CD4-positive, alpha-beta memory T cell (primary cell): ENCODE data around the gene LMNA. TPM values are rescaled to one million over a fixed set of nuclear protein-coding genes. Genes with fewer than 3 reads are reported as not detected.
"Not testable (repeated sequence)": the region's sequence is repeated elsewhere in the genome, so short reads cannot be mapped to it uniquely, and the experiment has no call there.

ENCODE experiments used
- CTCF ChIA-PET: fragments of 350-600 bp; sonication (Branson Sonifier 250); formaldehyde crosslinking; loops from one replicate; lab custom pipeline; 2021; ENCODE audit warnings: inconsistent platforms; ENCODE audit not compliant: partially characterized antibody; lab: Charles Lee
- POLR2A ChIA-PET: fragments of 350-600 bp; sonication (Branson Sonifier 250); formaldehyde crosslinking; loops from one replicate; lab custom pipeline; 2021; ENCODE audit not compliant: partially characterized antibody; lab: Charles Lee
- DNase-seq, 5 donors: peaks; one replicate each; pipeline versions ENCODE4 v3.0.0 to v3.0.0-alpha.2; 2020 to 2022; ENCODE audit warnings: mixed read lengths in 1 of 5
- H3K27ac ChIP-seq: one replicate; pipeline ENCODE4 v1.7.0; 2013; ENCODE audit warnings: low read depth, low read length
- H3K27me3 ChIP-seq: 2 replicates; pipeline ENCODE4 v1.7.0; 2013; ENCODE audit warnings: mild to moderate bottlenecking, low read length, moderate library complexity; ENCODE audit not compliant: insufficient read depth
- H3K36me3 ChIP-seq: 2 replicates; pipeline ENCODE4 v1.7.0; 2013; ENCODE audit warnings: mild to moderate bottlenecking, low read length, moderate library complexity; ENCODE audit not compliant: insufficient read depth
- H3K4me1 ChIP-seq: 2 replicates; pipeline ENCODE4 v1.7.0; 2013; ENCODE audit warnings: mild to moderate bottlenecking, low read length, moderate library complexity; ENCODE audit not compliant: insufficient read depth
- H3K4me3 ChIP-seq, 2 donors: one replicate each; pipeline ENCODE4 v1.7.0; 2013; ENCODE audit warnings: low read length in 2 of 2, mild to moderate bottlenecking in 1 of 2
- H3K9me3 ChIP-seq, 2 donors: one replicate each; pipeline ENCODE4 v1.7.0; 2013; ENCODE audit warnings: low read length in 2 of 2, control low read depth in 1 of 2; ENCODE audit not compliant: control insufficient read depth in 1 of 2
- H3K27ac Mint-ChIP-seq, 7 donors: one replicate each; pipeline ENCODE4 v1.8.0; 2020 to 2021; ENCODE audit warnings: mixed read lengths in 7 of 7, mild to moderate bottlenecking in 6 of 7, inconsistent platforms in 3 of 7, moderate library complexity in 3 of 7
- H3K27me3 Mint-ChIP-seq, 2 donors: one replicate each; pipeline ENCODE4 v1.8.0; 2020 to 2021; ENCODE audit warnings: mixed read lengths in 2 of 2
- H3K36me3 Mint-ChIP-seq, 2 donors: one replicate each; pipeline ENCODE4 v1.8.0; 2020 to 2021; ENCODE audit warnings: mixed read lengths in 2 of 2, inconsistent platforms in 1 of 2, mild to moderate bottlenecking in 1 of 2
- H3K4me1 Mint-ChIP-seq, 4 donors: one replicate each; pipeline ENCODE4 v1.8.0; 2020 to 2021; ENCODE audit warnings: mixed read lengths in 4 of 4, mild to moderate bottlenecking in 1 of 4
- H3K4me3 Mint-ChIP-seq, 8 donors: one replicate each; pipeline ENCODE4 v1.8.0; 2020 to 2021; ENCODE audit warnings: mixed read lengths in 8 of 8, mild to moderate bottlenecking in 7 of 8, moderate library complexity in 6 of 8, inconsistent platforms in 3 of 8
- H3K9me3 Mint-ChIP-seq, 8 donors: one replicate each; pipeline ENCODE4 v1.8.0; 2020 to 2021; ENCODE audit warnings: mixed read lengths in 8 of 8, mild to moderate bottlenecking in 5 of 8, inconsistent platforms in 3 of 8, moderate library complexity in 1 of 8
- intact Hi-C: fragments of 100-400 bp; cut with micrococcal nuclease; formaldehyde crosslinking; loops from one replicate; pipeline ENCODE4 v1.15.1; 2023
- polyA plus RNA-seq, 2 donors: library from polyadenylated mRNA; unstranded; fragments of 300-500 nt; fragmentation: Illumina TruSeq; gene quantifications; one replicate each; pipeline ENCODE4 v1.2.3, GENCODE V29; 2021
- total RNA-seq, 2 experiments: library from RNA; stranded (reverse); gene quantifications; one replicate each; pipeline ENCODE4 v1.2.3, GENCODE V29; 2021

Gene LMNA
- total and polyA plus RNA-seq, 4 experiments from 2014 or later, result 19.1 to 47.1 (median 31.7) TPM

GRCh38 chr1:156123356-156124196, 9.1 kb downstream of the LMNA start:
- Histone ChIP-seq H3K27me3 (no peaks in the 10 kb centered on the region), H3K4me1 (peaks cover 76% of the 10 kb centered on the region), H3K36me3 (no peaks in the 10 kb centered on the region), H3K27ac (peak overlapping the region; percentile 51), H3K9me3 (no peaks in the 10 kb centered on the region), H3K4me3 (peak overlapping the region in 1 of 2 donors; percentile 7)
- H3K4me3 Mint-ChIP-seq, result peak overlapping the region in 7 of 8 donors; percentile 9 to 66 (median 55)
- peak overlapping the region; percentile 90 to 98 (median 96) for H3K27ac Mint-ChIP-seq
- H3K36me3 Mint-ChIP-seq, result peaks cover 0 to 9% of the 10 kb centered on the region in 2 donors
- H3K27me3 Mint-ChIP-seq, result no peaks in the 10 kb centered on the region
- DNase-seq, result peak; percentile 70 to 85 (median 71)
- peaks cover 0 to 7% (median 0%) of the 10 kb centered on the region in 8 donors for H3K9me3 Mint-ChIP-seq
- intact Hi-C loops, result loop anchor here (1.0 to 2.0 kb wide), 2 partner anchors 9 to 17 kb away; partner anchors contain the start of gene LMNA
- ChIA-PET POLR2A (interaction anchor here (0.8 to 21.9 kb wide), 4 partner anchors 9 to 159 kb away, joined by 3 to 527 read pairs (median 10); partner anchors contain the start of gene LMNA), CTCF (interaction anchor here (0.9 to 13.8 kb wide), 3 partner anchors 26 to 101 kb away, joined by 5 to 157 read pairs (median 7); no protein-coding TSS in a partner anchor)
- peaks cover 44 to 90% (median 67%) of the 10 kb centered on the region in 4 donors for H3K4me1 Mint-ChIP-seq

DNA sequence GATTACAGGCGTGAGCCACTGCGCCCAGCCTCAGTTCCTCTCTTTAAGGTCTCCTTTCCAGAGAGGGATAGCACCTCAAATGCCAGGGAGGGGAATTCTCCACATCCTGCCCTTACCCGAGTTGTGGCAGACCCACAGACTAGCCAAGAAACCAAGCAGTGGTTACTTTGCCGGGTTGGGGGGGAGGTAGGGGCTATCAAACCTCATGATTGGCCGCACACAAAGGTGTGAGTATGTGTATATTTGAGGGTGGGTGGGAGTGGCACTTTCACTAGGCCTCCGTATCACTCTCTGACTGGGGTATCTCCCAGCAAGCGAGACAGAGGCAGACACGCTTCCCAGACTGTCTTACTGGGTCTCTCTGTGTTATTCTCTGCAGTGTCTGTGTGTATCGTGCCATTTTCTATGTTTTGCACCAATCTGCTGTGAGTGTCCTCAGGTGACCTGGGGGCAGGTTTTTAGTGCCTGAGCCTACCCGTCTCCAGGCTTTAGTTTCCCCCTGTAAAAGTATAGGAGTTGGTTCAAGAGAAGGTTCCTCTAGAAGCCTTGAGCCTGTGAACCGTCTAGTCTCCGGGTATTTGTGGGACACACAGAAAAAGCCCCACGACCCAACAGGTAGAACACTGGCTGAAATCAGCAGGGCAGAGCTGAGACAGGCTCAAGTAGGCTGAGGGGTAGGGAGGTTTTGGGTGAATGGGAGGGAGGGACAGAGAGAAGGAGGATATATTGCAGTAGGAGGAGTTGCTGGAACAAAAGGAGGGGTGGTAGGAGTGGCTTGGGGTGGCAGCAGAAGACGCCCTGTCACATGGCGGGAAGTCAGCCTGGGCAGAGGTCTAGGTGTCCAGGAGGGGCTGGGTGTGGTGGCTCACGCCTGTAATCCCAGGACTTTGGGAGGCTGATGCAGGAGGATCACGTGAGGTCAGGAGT, 10.3 kb downstream of the LMNA start:
- H3K27me3 ChIP-seq, result no peaks in the 10 kb centered on the region
- H3K27ac ChIP-seq, result peak overlapping the region; percentile 51
- H3K4me1 ChIP-seq, result peaks cover 83% of the 10 kb centered on the region

DNA sequence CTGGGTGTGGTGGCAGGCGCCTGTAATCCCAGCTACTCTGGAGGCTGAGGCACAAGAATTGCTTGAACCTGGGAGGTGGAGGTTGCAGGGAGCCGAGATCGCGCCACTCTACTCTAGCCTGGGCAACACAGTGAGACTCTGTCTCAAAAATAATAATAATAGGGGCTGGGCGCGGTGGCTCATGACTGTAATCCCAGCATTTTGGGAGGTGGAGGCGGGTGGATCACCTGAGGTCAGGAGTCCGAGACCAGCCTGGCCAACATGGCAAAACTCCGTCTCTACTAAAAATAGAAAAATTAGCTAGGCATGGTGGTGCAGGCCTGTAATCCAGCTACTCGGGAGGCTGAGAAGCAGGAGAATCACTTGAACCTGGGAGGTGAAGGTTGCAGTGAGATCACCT, 11.0 kb downstream of the LMNA start:
- not testable (repeated sequence) for H3K9me3 ChIP-seq, H3K9me3 Mint-ChIP-seq, H3K27me3 ChIP-seq, H3K36me3 ChIP-seq, H3K4me3 ChIP-seq, H3K27ac ChIP-seq, H3K27me3 Mint-ChIP-seq
- Mint-ChIP-seq H3K4me1 (peaks cover 46 to 93% (median 72%) of the 10 kb centered on the region in 4 donors), H3K27ac (peak overlapping the region; percentile 90 to 98 (median 96)), H3K36me3 (peaks cover 0 to 17% of the 10 kb centered on the region in 2 donors), H3K4me3 (peak overlapping the region in 4 of 8 donors; percentile 39 to 83 (median 52))
- CTCF ChIA-PET, result interaction anchor here (2.7 to 13.7 kb wide), 2 partner anchors 10 to 29 kb away, joined by 11 to 716 read pairs; partner anchors contain the start of gene LMNA
- DNase-seq, result peak in 1 of 5 donors; percentile 44
- intact Hi-C loops, result loop anchor here (2.0 kb wide), 1 partner anchor 19 kb away; no protein-coding TSS in a partner anchor
- POLR2A ChIA-PET, result interaction anchor here (1.3 to 21.9 kb wide), 4 partner anchors 9 to 615 kb away, joined by 3 to 527 read pairs (median 58); partner anchors contain the start of genes LMNA, MRPL24 and PMF1
- H3K4me1 ChIP-seq, result peaks cover 83% of the 10 kb centered on the region

More for the DNA sequence above, 10.3 kb downstream of the LMNA start:
- peak overlapping the region; percentile 90 to 98 (median 96) for H3K27ac Mint-ChIP-seq
- peaks cover 0 to 10% of the 10 kb centered on the region in 2 donors for H3K36me3 Mint-ChIP-seq
- Histone ChIP-seq H3K36me3 (no peaks in the 10 kb centered on the region), H3K4me3 (no peak overlapping the region), H3K9me3 (no peaks in the 10 kb centered on the region)
- POLR2A ChIA-PET, result interaction anchor here (1.4 to 21.9 kb wide), 4 partner anchors 8 to 88 kb away, joined by 5 to 527 read pairs (median 64); partner anchors contain the start of genes LMNA and PMF1
- H3K27me3 Mint-ChIP-seq, result no peaks in the 10 kb centered on the region
- peak; percentile 50 to 84 (median 54) for DNase-seq
- peaks cover 47 to 94% (median 72%) of the 10 kb centered on the region in 4 donors for H3K4me1 Mint-ChIP-seq
- peaks cover 0 to 6% (median 0%) of the 10 kb centered on the region in 8 donors for H3K9me3 Mint-ChIP-seq
- intact Hi-C loops, result loop anchor here (2.0 kb wide), 1 partner anchor 18 kb away; no protein-coding TSS in a partner anchor
- CTCF ChIA-PET, result interaction anchor here (1.9 to 13.8 kb wide), 4 partner anchors 9 to 34 kb away, joined by 7 to 716 read pairs (median 84); partner anchors contain the start of gene LMNA
- H3K4me3 Mint-ChIP-seq, result peak overlapping the region; percentile 36 to 83 (median 57)

- Mint-ChIP-seq H3K4me1 (peaks cover 44 to 88% (median 71%) of the 10 kb centered on the region in 4 donors), H3K36me3 (peaks cover 0 to 19% of the 10 kb centered on the region in 2 donors), H3K9me3 (peaks cover 0 to 5% (median 0%) of the 10 kb centered on the region in 8 donors), H3K27ac (peak overlapping the region; percentile 92 to 98 (median 96)), H3K27me3 (no peaks in the 10 kb centered on the region), H3K4me3 (peak overlapping the region in 6 of 8 donors; percentile 16 to 85 (median 34))
- peak; percentile 57 to 90 (median 62) for DNase-seq
- H3K27ac ChIP-seq, result peak overlapping the region; percentile 81
- POLR2A ChIA-PET, result interaction anchor here (0.6 to 21.9 kb wide), 7 partner anchors 9 to 615 kb away, joined by 3 to 527 read pairs (median 5); partner anchors contain the start of genes LMNA, MRPL24 and PMF1
- H3K4me1 ChIP-seq, result peaks cover 81% of the 10 kb centered on the region
- H3K27me3 ChIP-seq, result no peaks in the 10 kb centered on the region
- CTCF ChIA-PET, result interaction anchor here (2.7 to 13.7 kb wide), 2 partner anchors 10 to 30 kb away, joined by 11 to 716 read pairs; partner anchors contain the start of gene LMNA
- H3K36me3 ChIP-seq, result no peaks in the 10 kb centered on the region
- no peaks in the 10 kb centered on the region for H3K9me3 ChIP-seq
- intact Hi-C loops, result no loop called here
- H3K4me3 ChIP-seq, result no peak overlapping the region
Observed at GRCh38 chr1:156126043-156126629, 11.6 kb downstream of the LMNA start.

DNA sequence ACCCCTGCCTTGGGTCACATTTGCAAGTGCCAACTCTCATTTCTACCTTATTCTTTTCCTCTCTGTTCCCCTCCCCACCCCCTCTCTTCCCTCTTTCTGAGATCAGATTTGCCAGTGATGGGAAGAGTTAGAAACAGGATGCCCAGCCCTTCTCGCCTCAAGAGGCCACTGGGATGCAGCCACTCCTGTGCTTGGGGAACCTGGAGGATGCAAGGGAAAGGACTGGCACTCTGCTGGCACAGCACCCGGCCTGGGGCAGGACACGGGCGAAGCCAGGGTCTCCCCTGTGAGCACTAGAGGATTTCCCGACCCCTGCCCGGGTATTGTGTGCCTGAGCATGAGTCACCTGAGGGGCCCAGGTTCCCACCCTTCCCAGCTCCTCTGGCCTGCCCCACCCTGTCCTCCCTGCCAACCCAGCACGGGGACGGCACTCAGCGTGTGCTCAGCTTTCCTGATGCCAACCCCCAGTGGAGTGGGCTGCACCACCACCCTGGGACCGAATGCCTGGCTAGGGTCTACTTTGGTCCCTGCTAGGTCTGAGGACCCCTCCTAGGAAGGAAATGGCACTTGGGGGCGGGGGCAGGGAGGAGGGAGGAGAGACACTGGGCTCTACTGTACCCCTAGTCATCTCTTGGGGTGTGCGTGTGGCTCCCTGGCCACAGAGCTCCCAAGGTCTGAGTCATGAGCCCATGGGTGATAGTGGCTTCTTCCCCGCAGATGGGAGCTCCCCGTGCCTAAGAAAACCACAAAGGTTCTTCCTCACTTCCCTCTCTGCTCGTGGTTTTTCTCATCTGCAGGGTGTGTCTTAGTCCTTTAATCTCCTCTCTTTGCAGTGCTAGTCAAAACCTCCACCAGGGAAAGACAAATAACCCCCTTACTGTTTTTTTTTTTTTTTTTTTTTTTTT, 12.4 kb downstream of the LMNA start:
- peaks cover 44 to 82% (median 68%) of the 10 kb centered on the region in 4 donors for H3K4me1 Mint-ChIP-seq
- intact Hi-C loops, result loop anchor here (1.0 kb wide), 1 partner anchor 13 kb away; the partner anchor contains the start of gene LMNA
- H3K4me3 Mint-ChIP-seq, result peak overlapping the region; percentile 38 to 85 (median 70)
- no peak overlapping the region for H3K4me3 ChIP-seq
- ChIA-PET POLR2A (interaction anchor here (0.6 to 21.9 kb wide), 8 partner anchors 8 to 614 kb away, joined by 3 to 527 read pairs (median 3); partner anchors contain the start of genes LMNA, MRPL24 and PMF1), CTCF (interaction anchor here (1.3 to 13.7 kb wide), 6 partner anchors 8 to 259 kb away, joined by 3 to 716 read pairs (median 20); partner anchors contain the start of gene LMNA)
- H3K36me3 ChIP-seq, result no peaks in the 10 kb centered on the region
- no peaks in the 10 kb centered on the region for H3K27me3 ChIP-seq
- peak; percentile 83 to 96 (median 86) for DNase-seq
- H3K27ac ChIP-seq, result peak overlapping the region; percentile 81
- peak overlapping the region; percentile 92 to 98 (median 96) for H3K27ac Mint-ChIP-seq
- no peaks in the 10 kb centered on the region for H3K9me3 ChIP-seq
- peaks cover 0 to 5% (median 0%) of the 10 kb centered on the region in 8 donors for H3K9me3 Mint-ChIP-seq
- peaks cover 0 to 23% of the 10 kb centered on the region in 2 donors for H3K36me3 Mint-ChIP-seq
- H3K27me3 Mint-ChIP-seq, result no peaks in the 10 kb centered on the region
- peaks cover 77% of the 10 kb centered on the region for H3K4me1 ChIP-seq
